GM10847 (cell line): Measurements from ENCODE around the gene HNRNPUL2.

ENCODE experiments used
- POLR2A ChIP-seq: IDR thresholded peaks from 2 replicates; pipeline ENCODE4 v1.6.1; 2011; ENCODE audit not compliant: insufficient read length; ENCODE audit errors: extremely low read depth

The HNRNPUL2 gene

GRCh38 chr11:62709247-62710000 lies 17.8 kb downstream of the HNRNPUL2 start:
- peak; percentile 79 for TF ChIP-seq POLR2A

GRCh38 chr11:62708793-62709192 lies 18.5 kb downstream of the HNRNPUL2 start:
- TF ChIP-seq POLR2A: no peak

GRCh38 chr11:62708392-62708791 lies 18.9 kb downstream of the HNRNPUL2 start:
- no peak for TF ChIP-seq POLR2A

GRCh38 chr11:62707277-62707861 lies 19.9 kb downstream of the HNRNPUL2 start, which contains the start of the genes BSCL2 and GNG3:
Gene BSCL2, minus strand, starts transcription at chr11:62707424. Its CDS starts 229 bp downstream, at chr11:62707195.
Gene GNG3, plus strand, starts transcription at chr11:62707676. Its CDS starts 620 bp downstream, at chr11:62708296.
- TF ChIP-seq POLR2A: no peak

- TF ChIP-seq POLR2A: no peak
These were observed 20.4 kb downstream of the HNRNPUL2 start for GRCh38 chr11:62706850-62707247.

- peak; percentile 49 for TF ChIP-seq POLR2A
These were observed 21.1 kb downstream of the HNRNPUL2 start for GRCh38 chr11:62705880-62706849.

- no peak for TF ChIP-seq POLR2A
These were observed 21.8 kb downstream of the HNRNPUL2 start for GRCh38 chr11:62705413-62705812.

GRCh38 chr11:62702246-62702645 lies 25.0 kb downstream of the HNRNPUL2 start:
- no peak for TF ChIP-seq POLR2A

- TF ChIP-seq POLR2A: no peak
These were observed 32.6 kb downstream of the HNRNPUL2 start for GRCh38 chr11:62694455-62695167.

- TF ChIP-seq POLR2A: no peak
These were observed 37.7 kb downstream of the HNRNPUL2 start, which contains the start of gene LRRN4CL for GRCh38 chr11:62689421-62690183. Gene LRRN4CL, minus strand, starts transcription at chr11:62689530. Its CDS starts 1,022 bp downstream, at chr11:62688508.

GRCh38 chr11:62688491-62688890 lies 38.8 kb downstream of the HNRNPUL2 start:
- TF ChIP-seq POLR2A: no peak

GRCh38 chr11:62687508-62688396 lies 39.5 kb downstream of the HNRNPUL2 start:
- TF ChIP-seq POLR2A: no peak

- no peak for TF ChIP-seq POLR2A
These were observed 44.7 kb downstream of the HNRNPUL2 start for GRCh38 chr11:62682518-62682917.

GRCh38 chr11:62680825-62681240 lies 46.4 kb downstream of the HNRNPUL2 start:
- TF ChIP-seq POLR2A: no peak
